ENCODE measurements around the gene GFM2. TPM values are rescaled to one million over a fixed set of nuclear protein-coding genes. Genes with fewer than 3 reads are reported as not detected.

GFM2 gene
- total and polyA plus RNA-seq, 2 of the 8 experiments (the other 6 are each of a cell fraction or from before 2014, with no cell fraction given), result 17.8 to 30.6 TPM

DNA sequence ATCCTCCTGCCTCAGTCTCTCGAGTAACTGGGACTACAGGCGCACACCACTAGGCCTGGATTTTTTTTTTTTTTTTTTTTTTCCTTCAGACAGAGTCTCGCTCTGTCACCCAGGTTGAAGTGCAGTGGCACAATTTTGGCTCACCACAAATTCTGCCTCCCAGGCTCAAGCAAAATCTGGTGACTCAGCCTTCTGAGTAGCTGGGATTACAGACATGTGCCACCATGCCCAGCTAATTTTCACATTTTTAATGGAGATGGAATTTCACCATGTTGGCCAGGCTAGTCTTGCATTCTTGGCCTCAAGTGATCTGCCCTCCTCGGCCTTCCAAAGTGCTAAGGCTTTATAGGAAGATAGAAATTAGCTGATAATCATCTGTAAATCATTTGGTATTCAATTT lies 44.0 kb upstream of the GFM2 start (continued):
- TF ChIP-seq, protein P1, sequence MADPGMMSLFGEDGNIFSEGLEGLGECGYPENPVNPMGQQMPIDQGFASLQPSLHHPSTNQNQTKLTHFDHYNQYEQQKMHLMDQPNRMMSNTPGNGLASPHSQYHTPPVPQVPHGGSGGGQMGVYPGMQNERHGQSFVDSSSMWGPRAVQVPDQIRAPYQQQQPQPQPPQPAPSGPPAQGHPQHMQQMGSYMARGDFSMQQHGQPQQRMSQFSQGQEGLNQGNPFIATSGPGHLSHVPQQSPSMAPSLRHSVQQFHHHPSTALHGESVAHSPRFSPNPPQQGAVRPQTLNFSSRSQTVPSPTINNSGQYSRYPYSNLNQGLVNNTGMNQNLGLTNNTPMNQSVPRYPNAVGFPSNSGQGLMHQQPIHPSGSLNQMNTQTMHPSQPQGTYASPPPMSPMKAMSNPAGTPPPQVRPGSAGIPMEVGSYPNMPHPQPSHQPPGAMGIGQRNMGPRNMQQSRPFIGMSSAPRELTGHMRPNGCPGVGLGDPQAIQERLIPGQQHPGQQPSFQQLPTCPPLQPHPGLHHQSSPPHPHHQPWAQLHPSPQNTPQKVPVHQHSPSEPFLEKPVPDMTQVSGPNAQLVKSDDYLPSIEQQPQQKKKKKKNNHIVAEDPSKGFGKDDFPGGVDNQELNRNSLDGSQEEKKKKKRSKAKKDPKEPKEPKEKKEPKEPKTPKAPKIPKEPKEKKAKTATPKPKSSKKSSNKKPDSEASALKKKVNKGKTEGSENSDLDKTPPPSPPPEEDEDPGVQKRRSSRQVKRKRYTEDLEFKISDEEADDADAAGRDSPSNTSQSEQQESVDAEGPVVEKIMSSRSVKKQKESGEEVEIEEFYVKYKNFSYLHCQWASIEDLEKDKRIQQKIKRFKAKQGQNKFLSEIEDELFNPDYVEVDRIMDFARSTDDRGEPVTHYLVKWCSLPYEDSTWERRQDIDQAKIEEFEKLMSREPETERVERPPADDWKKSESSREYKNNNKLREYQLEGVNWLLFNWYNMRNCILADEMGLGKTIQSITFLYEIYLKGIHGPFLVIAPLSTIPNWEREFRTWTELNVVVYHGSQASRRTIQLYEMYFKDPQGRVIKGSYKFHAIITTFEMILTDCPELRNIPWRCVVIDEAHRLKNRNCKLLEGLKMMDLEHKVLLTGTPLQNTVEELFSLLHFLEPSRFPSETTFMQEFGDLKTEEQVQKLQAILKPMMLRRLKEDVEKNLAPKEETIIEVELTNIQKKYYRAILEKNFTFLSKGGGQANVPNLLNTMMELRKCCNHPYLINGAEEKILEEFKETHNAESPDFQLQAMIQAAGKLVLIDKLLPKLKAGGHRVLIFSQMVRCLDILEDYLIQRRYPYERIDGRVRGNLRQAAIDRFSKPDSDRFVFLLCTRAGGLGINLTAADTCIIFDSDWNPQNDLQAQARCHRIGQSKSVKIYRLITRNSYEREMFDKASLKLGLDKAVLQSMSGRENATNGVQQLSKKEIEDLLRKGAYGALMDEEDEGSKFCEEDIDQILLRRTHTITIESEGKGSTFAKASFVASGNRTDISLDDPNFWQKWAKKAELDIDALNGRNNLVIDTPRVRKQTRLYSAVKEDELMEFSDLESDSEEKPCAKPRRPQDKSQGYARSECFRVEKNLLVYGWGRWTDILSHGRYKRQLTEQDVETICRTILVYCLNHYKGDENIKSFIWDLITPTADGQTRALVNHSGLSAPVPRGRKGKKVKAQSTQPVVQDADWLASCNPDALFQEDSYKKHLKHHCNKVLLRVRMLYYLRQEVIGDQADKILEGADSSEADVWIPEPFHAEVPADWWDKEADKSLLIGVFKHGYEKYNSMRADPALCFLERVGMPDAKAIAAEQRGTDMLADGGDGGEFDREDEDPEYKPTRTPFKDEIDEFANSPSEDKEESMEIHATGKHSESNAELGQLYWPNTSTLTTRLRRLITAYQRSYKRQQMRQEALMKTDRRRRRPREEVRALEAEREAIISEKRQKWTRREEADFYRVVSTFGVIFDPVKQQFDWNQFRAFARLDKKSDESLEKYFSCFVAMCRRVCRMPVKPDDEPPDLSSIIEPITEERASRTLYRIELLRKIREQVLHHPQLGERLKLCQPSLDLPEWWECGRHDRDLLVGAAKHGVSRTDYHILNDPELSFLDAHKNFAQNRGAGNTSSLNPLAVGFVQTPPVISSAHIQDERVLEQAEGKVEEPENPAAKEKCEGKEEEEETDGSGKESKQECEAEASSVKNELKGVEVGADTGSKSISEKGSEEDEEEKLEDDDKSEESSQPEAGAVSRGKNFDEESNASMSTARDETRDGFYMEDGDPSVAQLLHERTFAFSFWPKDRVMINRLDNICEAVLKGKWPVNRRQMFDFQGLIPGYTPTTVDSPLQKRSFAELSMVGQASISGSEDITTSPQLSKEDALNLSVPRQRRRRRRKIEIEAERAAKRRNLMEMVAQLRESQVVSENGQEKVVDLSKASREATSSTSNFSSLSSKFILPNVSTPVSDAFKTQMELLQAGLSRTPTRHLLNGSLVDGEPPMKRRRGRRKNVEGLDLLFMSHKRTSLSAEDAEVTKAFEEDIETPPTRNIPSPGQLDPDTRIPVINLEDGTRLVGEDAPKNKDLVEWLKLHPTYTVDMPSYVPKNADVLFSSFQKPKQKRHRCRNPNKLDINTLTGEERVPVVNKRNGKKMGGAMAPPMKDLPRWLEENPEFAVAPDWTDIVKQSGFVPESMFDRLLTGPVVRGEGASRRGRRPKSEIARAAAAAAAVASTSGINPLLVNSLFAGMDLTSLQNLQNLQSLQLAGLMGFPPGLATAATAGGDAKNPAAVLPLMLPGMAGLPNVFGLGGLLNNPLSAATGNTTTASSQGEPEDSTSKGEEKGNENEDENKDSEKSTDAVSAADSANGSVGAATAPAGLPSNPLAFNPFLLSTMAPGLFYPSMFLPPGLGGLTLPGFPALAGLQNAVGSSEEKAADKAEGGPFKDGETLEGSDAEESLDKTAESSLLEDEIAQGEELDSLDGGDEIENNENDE (IDR thresholded peaks at IDR 0.05; ENCODE audit: insufficient replicate concordance, low read length), result no peak
- no peak for TF ChIP-seq GABPA (IDR thresholded peaks at IDR 0.05; ENCODE audit: borderline replicate concordance, insufficient read depth, low read length)
